ENCODE data around the gene THG1L.
"Not testable (repeated sequence)": the region's sequence is repeated elsewhere in the genome, so short reads cannot be mapped to it uniquely, and the experiment has no call there.

Gene THG1L

DNA sequence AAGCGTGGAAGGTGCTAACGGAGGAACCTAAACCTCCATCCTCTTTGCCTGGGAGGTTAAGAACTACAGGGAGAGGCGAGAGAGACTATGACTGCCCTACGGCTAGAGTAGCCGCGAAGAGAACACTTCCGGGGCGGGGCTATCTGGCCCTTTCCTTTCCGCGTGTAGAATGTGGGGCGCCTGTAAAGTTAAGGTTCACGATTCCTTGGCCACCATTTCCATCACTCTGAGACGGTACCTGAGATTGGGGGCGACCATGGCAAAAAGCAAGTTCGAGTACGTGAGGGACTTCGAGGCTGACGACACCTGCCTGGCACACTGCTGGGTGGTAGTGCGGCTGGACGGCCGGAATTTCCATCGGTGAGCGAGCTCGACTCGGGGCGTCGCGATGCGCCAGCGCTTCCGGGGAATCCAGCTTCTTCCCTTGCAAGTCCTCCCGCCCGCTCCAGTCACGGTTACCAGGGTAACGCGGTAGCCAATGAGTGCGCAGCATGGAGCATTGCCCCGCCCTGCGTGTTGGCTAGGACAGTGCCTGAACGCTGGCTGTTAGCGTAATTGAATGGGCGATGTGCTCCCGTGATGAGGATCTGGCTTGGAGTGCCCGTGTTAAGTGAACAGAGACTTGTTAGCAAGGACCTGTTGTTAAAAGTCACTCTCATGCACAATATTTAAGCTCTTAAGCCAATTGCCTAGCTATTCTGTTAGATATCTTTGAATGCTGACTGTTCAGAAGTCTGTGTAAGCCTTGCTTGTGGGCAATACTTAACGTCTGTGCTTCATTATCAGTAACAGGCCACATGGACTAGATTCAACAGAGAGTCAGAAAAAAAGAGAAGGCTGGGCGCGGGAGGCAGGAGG is at the start of gene THG1L:
Gene THG1L, plus strand, starts transcription at position 149 of the 858 bp plus-strand sequence. Its CDS starts 21 bp downstream, at position 170.
- peak; percentile 72 for FAIRE-seq

DNA sequence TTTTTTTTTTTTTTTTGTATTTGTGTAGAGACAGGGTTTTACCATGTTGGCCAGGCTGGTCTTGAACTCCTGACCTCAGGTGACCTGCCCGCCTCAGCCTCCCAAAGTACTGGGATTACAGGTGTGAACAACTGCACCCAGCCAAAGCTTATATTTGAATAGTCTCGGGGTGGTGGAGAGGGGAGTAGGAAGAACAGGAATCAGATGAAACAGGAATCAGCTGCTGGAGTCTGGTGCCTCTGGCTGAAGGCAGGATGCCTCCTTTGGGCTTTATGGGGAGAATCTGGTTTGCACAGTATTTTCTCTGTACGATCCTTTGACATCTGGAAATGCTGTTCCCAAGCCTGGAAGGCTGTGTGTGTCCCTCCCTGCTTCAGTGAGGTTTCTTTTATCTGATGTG is 49.0 kb upstream of the THG1L start:
- FAIRE-seq = no peak

DNA sequence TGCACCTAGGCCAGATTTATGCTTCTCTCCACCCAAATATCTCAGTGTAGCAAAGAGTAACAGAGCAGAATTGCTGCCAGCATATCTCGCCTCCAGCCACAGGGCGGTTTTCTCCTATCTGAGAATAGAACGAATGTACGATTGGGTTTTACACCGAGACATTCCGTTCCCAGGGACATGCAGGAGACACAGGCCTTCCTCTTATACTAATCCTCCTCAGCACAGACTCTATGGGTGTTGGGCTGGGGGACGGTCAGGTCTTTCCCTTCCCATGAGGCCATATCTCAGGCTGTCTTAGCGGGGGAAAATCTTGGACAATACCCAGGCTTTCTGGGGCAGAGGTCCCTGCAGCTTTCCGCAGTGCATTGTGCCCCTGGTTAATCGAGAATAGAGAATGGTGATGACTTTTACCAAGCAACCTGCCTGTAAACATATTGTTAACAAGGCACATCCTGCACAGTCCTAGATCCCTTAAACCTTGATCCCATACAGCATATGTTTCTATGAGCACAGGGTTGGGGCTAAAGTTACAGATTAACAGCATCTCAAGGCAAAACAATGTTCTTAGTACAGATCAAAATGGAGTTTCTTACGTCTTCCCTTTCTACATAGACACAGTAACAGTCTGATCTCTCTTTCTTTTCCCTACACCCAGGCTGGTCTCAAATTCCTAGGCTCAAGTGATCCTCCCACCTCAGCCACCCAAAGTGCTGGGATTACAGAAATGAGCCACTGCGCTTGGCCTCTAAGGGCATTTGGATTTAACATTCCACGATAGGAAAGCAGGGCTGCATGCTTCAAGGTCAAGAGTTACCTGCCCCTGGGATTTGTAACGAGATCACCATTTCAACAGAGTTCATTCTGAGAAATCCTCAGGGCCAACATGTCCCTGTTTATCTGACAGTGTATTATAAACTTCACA is 44.7 kb upstream of the THG1L start:
- not testable (repeated sequence) for FAIRE-seq

DNA sequence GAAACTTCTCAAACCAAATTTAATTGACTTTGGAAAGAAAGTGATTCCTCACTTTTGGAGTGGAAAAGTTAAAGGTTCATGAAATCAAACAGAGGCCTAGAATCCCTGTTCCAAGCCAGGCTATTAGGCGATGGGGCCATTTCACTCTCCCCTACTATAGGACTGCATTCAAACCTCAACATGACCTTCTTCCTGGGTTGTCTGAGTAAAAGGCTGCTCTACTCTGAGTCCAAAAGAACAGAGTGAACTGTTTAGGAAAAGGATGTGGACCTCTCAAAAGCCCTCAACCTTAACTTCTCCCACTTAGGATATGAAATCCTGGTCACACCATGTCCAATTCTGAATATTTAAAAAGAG is 44.0 kb upstream of the THG1L start:
- no peak for FAIRE-seq

DNA sequence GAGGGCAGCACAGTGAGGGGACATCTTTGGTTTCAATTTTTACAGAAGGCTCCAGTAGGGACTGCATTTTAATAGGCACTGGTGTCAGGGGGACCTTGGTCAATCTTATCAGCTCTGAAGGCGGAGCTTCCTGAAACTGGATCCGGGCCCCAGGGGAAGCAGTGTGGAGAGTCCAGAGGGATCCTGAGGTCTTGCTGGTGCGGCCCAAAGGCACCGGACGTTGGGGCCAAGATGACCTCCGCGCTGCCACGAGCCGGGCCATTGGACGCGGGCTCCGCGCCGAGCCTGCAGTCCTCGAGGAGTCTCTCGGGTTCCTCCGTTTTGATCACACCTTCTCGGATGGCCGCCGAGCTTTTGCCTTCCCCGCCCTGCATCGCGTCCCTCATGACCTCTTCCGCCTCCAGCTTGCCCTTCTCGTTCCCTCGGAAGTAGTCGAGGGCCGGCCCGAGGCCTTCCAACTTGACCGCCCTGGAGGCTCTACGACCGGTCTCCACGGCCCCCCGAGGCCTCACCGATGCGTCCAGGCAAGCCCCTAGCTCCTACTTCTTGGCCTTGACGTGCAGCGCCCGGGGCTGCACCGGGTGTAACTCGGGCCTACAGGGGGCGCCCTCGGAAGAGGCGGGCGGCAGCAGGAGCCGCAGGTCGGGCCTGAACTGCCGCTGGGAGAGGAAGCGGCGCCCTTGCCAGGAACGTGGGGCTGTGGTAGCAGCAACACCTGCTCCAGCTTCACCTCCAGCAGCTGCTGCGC is 41.1 kb upstream of the THG1L start:
- FAIRE-seq = no peak

DNA sequence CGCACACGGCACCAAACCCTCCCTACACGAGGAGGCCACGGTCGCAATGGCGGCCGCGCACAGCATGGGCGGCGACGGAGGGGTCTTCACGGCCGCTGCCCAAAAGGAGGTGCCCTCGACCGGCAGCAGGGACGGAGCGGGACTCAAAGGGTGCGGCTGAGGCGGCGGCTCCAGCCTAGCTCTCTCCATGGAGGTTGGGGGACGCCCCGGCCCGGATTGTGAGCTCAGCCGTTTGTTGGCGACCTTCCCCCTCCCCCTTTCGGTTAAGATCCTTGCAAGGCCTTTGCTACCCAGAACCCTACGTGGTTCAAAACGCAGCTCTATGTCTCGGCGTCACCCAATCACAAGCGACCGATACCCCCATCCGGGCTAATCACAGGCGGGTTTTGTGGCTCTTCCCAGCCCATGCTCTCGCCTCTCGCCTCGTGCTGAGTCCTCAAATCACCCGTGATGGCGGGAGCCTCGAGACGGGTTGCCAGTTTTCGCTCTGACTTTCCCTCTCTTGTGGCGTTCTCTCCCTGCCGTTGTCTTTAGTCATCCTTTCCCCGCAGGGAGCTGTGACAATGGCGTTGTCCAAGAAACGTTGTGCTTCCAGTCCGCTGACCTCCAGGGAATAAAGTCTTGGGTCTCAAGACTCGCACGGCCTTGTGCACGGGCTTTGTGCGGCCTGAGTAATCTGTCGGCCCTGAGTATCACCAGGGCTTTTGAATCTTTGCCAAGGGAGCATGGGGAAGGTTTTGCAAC is 40.4 kb upstream of the THG1L start:
- no peak for FAIRE-seq

DNA sequence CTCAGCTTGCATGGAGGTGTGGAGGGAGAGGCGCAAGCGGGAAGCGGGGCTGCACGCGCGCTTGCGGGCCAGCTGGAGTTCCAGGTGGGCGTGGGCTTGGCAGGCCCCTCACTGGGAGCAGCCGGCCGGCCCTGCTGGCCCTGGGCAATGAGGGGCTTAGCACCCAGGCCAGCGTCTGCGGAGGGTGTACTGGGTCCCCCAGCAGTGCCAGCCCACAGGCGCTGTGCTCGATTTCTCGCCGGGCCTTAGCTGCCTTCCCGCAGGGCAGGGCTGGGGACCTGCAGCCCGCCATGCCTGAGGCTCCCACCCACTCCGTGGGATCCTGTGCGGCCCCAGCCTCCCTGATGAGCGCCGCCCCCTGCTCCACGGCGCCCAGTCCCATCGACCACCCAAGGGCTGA is 37.4 kb upstream of the THG1L start:
- FAIRE-seq = not testable (repeated sequence)

DNA sequence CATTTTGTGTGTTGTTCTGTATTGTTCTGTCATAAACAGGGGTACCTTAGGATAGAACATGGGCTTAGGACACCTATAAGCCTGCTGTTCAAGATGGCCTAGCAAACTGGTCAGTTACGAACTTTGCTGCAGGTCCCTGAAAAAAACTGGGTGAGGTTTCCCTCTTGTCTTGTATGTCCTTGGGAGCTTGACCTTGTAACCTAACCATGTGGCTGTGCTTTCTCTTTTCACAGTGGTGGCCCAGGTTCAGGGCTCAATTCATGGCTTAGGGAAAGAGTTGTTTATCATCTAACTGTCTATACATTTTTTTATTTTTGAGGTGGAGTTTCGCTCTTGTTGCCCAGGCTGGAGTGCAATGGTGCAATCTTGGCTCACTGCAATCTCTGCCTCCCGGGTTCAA is 35.1 kb upstream of the THG1L start:
- not testable (repeated sequence) for FAIRE-seq

DNA sequence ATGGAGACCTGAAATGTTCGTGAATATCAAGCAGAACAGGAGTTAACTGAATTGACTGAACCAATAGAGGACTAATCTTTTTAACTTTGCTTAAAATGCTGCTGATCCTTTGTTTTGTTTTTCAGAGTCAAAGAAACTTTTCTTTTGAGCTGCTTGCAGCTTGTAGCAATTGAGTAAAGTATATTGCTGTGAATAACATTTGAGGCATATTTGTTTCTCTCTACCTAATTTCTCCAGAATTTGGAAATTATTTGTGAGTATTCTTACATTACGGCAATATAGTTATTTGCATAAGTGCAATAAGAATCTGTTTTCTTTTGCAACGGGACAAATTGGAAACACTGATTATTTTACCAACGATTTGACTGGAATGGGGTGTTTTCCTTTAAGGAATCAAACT is 32.5 kb upstream of the THG1L start:
- not testable (repeated sequence) for FAIRE-seq

DNA sequence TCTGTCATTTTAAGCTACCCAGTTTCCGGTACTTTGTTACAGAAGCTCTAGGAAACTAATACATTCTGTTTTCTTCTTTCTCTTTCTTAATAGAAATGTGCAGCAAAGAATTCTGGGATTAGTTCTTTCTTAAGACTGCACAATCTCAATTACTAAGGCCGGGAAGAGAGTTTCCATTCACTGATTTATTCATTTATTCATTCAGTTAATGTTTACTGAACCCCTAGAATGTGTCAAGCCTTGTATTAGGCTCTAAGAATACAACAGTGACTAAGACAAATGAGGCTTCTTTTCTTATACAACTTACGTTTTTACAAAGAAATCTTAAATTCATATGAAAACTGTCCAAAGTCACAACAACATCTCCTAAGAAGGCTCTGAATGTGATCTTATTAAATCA is 27.5 kb upstream of the THG1L start:
- no peak for FAIRE-seq

DNA sequence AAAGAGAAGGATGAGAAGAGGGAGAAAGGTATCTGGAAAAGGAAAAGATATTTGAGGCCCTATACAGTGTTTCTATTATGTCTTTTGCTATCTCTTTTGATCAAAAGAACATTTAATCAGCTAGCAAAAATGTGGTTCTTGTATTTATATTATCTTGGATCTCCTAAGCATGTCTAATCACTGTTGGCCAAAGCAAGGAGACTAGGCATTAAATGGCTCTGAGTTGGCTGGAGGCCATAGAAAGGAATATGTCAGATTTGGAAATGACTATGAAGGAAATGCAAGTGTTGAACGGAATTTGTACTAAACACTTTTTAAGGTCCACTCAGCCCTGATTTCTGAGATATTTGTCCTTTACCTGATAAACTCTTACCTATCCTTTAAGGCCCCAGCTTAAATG is 22.4 kb upstream of the THG1L start:
- FAIRE-seq = no peak

DNA sequence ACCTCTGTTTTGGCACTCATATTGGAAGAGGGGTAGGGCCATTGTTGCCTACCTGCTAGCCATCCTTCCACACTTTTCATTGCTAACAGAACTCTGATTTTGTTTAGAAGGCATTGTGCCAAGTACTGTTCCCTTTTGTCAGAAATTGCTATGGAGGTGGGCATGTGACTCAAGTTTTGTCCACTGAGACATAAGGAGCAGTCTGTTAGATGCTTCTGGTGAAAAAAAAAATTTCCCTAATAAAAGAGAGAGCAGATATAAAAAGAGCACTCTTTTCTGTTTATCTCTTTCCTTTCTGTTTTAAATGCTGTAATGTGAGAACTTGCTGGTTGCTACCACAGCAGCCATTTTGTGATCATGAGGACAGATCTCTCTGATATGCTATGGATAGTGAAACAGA is 21.9 kb upstream of the THG1L start:
- FAIRE-seq = no peak

DNA sequence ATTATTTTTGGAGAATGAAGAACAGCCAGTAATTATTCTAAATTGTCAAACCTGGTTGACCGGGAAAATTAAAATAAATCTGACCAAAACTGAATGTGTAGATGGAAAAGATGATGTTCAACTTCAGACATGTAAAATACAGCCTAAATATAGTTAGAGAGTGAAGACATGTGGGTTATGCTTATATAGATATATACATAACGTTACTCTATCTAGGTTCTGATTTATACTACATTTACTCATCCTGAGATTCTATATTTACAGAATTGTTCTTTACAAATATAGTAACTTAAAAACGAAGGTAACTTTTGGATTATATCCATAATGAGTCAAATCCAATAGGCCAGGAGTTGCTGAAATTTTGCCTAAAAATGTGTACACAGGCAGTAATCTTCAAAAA is 20.8 kb upstream of the THG1L start:
- FAIRE-seq = no peak

DNA sequence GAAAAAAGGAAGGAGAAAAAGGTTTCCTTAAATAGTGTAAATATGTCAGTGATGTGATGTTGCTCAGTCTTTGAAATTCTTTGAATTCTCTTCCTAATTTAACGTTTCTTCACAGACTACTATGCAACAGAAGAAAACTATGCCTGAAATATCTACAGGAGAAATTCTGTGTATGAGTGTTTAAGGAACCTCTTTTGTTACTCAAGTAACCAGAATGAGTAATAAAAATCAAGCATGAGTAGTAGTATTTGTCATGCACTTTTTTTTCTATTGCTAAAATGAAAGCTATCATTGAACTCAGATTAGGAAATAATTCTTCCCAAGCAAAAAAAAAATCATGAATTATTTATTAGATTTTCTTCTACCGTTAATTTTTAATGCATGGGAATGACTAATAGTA is 20.3 kb upstream of the THG1L start:
- no peak for FAIRE-seq

DNA sequence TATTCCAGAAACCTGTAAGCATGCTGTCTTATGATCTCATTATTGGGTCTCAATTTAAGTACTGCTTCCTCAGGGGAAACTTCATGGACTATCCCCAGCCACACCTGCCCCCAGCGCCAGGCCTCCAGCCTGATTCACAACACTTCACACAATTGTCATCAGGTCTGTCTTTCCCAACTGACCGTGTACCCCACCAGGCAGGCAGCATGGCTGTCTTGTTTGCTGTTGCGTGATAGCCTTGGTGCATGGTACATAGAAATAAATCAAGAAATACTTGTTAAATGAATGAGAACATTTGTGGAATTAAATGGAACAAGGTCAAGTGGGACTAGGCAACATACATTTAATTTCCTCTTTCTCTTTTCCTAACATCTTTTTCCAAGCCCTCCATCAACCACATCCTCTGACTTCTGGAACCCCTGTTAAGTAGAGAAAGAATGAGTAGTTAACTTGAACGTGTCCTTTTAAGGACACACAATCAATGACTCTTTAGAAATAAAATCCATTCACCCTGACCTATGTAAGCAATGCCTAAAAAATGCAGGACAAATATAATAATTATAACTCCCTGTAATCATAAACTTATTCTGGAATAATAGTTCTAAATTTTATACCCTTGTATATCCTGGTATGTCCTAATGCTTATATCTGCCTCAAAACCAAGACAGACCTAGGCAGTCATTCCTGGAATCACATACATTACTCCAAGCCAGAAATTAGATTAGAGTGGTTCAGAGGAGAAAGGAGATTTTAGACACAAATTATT is 17.2 kb upstream of the THG1L start:
- no peak for FAIRE-seq

DNA sequence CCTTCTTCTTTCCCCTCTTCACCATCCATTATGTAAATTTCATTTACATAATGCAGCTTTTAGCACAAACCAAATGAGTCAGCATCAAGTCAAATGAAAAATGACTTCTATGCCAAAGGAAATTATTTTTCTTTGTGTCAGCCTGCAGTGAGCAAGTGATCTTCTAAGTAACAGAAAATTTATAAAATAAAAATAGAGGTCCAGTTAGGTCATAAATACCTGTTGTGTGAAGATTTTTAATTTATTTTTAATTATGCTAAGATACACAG is 16.7 kb upstream of the THG1L start:
- FAIRE-seq = no peak

DNA sequence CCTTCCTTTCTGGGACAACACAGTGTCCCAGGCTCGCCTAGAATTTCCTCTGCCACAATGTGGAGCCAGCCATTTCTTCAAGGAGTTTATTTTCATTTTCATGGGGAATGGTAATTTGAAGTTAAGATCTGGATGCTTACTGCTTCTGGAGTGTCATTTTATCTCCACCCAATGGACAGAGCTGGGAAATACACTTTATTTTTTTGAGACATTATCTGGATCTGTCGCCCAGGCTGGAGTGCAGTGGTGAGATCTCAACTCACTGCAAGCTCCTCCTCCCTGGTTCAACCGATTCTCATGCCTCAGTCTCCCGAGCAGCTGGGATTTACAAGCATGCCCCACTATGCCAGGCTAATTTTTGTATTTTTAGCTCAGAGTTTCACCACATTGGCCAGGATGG is 12.7 kb upstream of the THG1L start:
- peak; percentile 78 for FAIRE-seq

DNA sequence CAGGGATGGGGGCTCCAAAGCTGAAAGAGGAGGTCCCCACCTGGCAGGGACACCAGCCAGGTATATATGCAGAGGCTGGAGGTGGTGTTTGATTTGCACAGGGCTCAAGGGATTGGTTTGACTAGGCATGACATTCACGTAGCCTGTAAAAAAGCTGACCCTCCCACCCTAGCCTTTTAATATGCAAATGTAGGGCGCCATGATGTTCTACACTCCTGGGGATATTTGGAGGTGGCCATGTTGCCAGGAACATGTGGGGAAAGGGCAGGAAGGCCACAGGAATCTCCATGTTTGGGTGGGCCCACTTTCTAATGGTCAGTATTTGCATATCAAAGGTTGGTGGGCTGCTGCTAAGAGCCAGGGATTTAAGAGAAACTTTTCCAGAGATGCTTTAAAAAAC is 12.0 kb upstream of the THG1L start:
- no peak for FAIRE-seq

DNA sequence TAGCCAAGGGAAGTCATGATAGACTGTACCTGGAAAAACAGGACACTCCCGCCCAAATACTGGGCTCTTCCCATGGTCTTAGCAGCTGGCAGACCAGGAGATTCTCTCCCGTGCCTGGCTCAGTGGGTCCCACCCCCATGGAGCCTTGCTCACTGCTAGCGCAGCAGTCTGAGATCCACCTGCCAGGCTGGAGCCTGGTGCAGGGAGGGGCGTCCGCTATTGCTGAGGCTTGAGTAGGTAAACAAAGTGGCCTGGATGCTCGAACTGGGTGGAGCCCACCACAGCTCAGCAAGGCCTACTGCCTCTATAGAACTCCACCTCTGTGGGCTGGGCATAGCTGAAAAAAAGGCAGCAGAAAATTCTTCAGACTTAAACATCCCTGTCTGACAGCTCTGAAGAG is 10.1 kb upstream of the THG1L start:
- no peak for FAIRE-seq

DNA sequence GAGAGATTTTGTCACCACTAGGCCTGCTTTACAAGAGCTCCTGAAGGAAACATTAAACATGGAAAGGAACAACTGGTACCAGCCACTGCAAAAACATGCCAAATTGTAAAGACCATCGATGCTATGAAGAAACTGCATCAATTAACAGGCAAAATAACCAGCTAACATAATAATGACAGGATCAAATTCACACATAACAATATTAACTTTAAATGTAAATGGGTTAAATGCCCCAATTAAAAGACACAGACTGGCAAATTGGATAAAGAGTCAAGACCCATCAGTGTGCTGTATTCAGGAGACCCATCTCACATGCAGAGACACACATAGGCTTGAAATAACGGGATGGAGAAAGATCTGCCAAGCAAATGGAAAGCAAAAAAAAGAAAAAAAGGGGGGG is 8.3 kb upstream of the THG1L start:
- FAIRE-seq = not testable (repeated sequence)

DNA sequence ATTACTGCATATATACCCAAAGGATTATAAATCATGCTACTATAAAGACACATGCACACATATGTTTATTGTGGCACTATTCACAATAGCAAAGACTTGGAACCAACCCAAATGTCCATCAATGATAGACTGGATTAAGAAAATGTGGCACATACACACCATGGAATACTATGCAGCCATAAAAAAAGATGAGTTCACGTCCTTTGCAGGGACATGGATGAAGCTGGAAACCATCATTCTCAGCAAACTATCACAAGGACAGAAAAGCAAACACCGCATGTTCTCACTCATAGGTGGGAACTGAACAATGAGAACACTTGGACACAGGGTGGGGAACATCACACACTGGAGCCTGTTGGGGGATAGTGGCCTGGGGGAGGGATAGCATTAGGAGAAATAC is 4.6 kb upstream of the THG1L start:
- not testable (repeated sequence) for FAIRE-seq

DNA sequence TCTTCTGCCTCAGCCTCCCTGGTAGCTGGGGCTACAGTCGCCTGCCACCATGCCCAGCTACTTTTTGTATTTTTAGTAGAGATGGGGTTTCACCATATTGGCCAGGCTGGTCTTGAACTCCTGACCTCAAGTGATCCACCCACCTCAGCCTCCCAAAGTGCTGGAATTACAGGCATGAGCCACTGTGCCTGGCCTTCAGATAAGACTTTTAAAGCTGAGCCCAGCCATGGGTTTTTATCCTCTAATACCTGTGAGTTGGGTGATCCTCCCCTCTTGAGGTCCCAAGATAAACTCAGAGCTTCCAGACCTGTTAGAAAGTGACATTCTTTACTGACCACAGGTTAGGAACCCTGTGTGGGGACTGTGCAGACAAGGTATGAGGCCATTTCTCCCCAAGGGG is 3.4 kb upstream of the THG1L start:
- not testable (repeated sequence) for FAIRE-seq

Measured in endometrium (tissue), 2 donors.